GM23338 (cell line): ENCODE results near the gene TRMT5.

Source experiments
- CTCF ChIP-seq, 2 experiments: fragments of 200-600 bp in 1 of 2; sonication (generic) in 1 of 2; conservative IDR thresholded peaks; 2 replicates each; pipeline versions ENCODE4 v1.5.1 to v1.6.1; 2016 to 2017; ENCODE audit warnings: antibody characterized with exemption in 2 of 2, low read depth in 2 of 2, mild to moderate bottlenecking in 2 of 2, moderate library complexity in 1 of 2
- EZH2 ChIP-seq: fragments of 200-600 bp; sonication (generic); IDR thresholded peaks from one replicate; pipeline ENCODE4 v1.8.0; 2017; ENCODE audit warnings: antibody characterized with exemption, mild to moderate bottlenecking, low read depth; ENCODE audit not compliant: unreplicated experiment
- NANOG ChIP-seq: IDR thresholded peaks from 2 replicates; pipeline ENCODE4 v1.6.1; 2016; ENCODE audit warnings: antibody characterized with exemption, borderline replicate concordance
- POLR2AphosphoS5 ChIP-seq: IDR thresholded peaks from 2 replicates; pipeline ENCODE4 v1.6.1; 2016; ENCODE audit warnings: antibody characterized with exemption, low read depth

- TF ChIP-seq EZH2 (no peak), CTCF (conservative IDR thresholded peaks at IDR 0.05; ENCODE audit: low read depth in 2 of 2) (no peak), POLR2AphosphoS5 (no peak), NANOG (no peak)
Observed at GRCh38 chr14:60984196-60984595, 3.3 kb upstream of the TRMT5 start.
